ENCODE measurements around the gene DEFB124. TPM values are rescaled to one million over a fixed set of nuclear protein-coding genes. Genes with fewer than 3 reads are reported as not detected.

The DEFB124 gene
- total RNA-seq, 1 donor from 2014 or later = not detected

DNA sequence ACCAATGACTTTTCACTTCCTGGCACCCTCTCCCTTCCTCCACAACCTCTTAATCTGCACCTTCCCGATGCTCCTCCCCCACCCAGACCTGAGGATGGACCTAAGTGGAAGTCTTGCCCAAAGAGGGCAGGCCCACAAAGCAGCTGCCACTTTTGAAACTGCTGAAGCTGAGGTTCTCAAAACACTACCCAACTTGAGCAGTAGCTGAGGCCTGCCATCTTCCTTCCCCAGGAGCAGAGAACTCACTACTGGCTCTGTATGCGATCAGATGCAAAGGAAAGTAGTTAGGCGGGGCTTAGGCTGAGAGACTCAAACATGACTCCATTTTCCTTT, 40.8 kb upstream of the DEFB124 start:
- no peak overlapping the region for H3K9ac ChIP-seq

DNA sequence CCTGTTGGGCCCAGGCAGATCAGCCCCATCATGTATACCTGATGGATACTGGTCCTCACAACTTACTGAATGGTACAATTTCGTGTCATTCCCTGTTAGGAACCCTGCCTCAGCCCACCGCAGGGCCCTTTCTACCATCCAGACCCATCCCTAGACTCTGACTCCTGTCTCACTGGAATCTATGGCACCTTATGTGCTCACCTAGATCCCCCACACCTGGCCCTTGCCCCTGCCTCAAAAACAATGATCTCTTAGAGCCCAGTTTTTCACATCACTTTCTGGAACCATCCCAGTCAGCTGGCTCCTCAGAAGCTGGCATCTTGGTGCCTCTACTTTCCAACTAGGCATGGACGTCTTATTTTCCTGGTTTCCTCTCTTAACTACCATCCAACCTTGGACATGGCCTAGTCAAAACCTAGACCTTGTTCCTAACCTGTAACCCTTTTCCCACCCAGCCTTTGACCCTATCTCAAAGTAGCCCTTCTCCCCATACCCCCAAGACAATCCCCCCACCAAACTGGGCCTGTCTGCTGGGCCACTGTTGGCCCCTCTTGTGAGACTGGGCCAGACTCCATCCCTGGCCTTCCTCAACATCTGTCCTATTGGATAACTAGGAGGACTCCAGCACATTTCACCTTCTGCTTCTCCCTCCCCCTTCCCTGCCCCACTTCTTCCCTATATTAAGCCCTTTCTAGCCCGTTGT, 40.3 kb upstream of the DEFB124 start:
- Histone ChIP-seq H3K27ac (no peak overlapping the region), H3K4me2 (peak overlapping the region; percentile 97), H3K9ac (peak overlapping the region; percentile 64), H2AFZ (replicated peaks) (no peak overlapping the region), H4K20me1 (ENCODE audit: low read depth) (peaks cover 23% of the 10 kb centered on the region), H3K36me3 (no peaks in the 10 kb centered on the region), H3K4me3 (peak overlapping the region; percentile 83), H3K27me3 (no peaks in the 10 kb centered on the region), H3K79me2 (ENCODE audit: low read depth) (peaks cover 58% of the 10 kb centered on the region), H3F3A (ENCODE audit: low read depth) (peaks cover 4% of the 10 kb centered on the region), H3K4me1 (peaks cover 19% of the 10 kb centered on the region), H3K9me3 (ENCODE audit: low read depth) (no peaks in the 10 kb centered on the region)
- H3K36me3 Mint-ChIP-seq = peaks cover 3% of the 10 kb centered on the region
- TF ChIP-seq, protein P1, sequence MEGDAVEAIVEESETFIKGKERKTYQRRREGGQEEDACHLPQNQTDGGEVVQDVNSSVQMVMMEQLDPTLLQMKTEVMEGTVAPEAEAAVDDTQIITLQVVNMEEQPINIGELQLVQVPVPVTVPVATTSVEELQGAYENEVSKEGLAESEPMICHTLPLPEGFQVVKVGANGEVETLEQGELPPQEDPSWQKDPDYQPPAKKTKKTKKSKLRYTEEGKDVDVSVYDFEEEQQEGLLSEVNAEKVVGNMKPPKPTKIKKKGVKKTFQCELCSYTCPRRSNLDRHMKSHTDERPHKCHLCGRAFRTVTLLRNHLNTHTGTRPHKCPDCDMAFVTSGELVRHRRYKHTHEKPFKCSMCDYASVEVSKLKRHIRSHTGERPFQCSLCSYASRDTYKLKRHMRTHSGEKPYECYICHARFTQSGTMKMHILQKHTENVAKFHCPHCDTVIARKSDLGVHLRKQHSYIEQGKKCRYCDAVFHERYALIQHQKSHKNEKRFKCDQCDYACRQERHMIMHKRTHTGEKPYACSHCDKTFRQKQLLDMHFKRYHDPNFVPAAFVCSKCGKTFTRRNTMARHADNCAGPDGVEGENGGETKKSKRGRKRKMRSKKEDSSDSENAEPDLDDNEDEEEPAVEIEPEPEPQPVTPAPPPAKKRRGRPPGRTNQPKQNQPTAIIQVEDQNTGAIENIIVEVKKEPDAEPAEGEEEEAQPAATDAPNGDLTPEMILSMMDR (IDR thresholded peaks at IDR 0.05) = no peak
- TF ChIP-seq EZH2 (IDR thresholded peaks at IDR 0.05) = no peak
- no peak for TF ChIP-seq EZH2phosphoT487 (IDR thresholded peaks at IDR 0.05)
- no peaks in the 10 kb centered on the region for H3K9me3 Mint-ChIP-seq
- no peaks in the 10 kb centered on the region for H3K4me1 Mint-ChIP-seq
- H3K4me3 Mint-ChIP-seq = no peak overlapping the region
- no peak for DNase-seq (ENCODE audit: low spot score)
- no peak overlapping the region for H3K27ac Mint-ChIP-seq
- peaks cover 2% of the 10 kb centered on the region for H3K27me3 Mint-ChIP-seq (ENCODE audit: insufficient read depth, low read depth)

More for the DNA sequence above, 40.8 kb upstream of the DEFB124 start:
- Mint-ChIP-seq H3K4me3 (no peak overlapping the region), H3K27me3 (ENCODE audit: insufficient read depth, low read depth) (no peaks in the 10 kb centered on the region), H3K27ac (no peak overlapping the region), H3K36me3 (peaks cover 3% of the 10 kb centered on the region), H3K4me1 (no peaks in the 10 kb centered on the region), H3K9me3 (no peaks in the 10 kb centered on the region)
- Histone ChIP-seq H3K4me3 (peak overlapping the region; percentile 83), H2AFZ (replicated peaks) (no peak overlapping the region), H3K27ac (no peak overlapping the region), H3K9me3 (ENCODE audit: low read depth) (no peaks in the 10 kb centered on the region), H3K27me3 (no peaks in the 10 kb centered on the region), H3F3A (ENCODE audit: low read depth) (peaks cover 4% of the 10 kb centered on the region), H3K4me1 (peaks cover 19% of the 10 kb centered on the region), H4K20me1 (ENCODE audit: low read depth) (peaks cover 23% of the 10 kb centered on the region), H3K36me3 (no peaks in the 10 kb centered on the region), H3K79me2 (ENCODE audit: low read depth) (peaks cover 63% of the 10 kb centered on the region), H3K4me2 (peak overlapping the region; percentile 97)
- DNase-seq (ENCODE audit: low spot score) = no peak
- TF ChIP-seq EZH2phosphoT487 (IDR thresholded peaks at IDR 0.05) (no peak), EZH2 (IDR thresholded peaks at IDR 0.05) (no peak)

DNA sequence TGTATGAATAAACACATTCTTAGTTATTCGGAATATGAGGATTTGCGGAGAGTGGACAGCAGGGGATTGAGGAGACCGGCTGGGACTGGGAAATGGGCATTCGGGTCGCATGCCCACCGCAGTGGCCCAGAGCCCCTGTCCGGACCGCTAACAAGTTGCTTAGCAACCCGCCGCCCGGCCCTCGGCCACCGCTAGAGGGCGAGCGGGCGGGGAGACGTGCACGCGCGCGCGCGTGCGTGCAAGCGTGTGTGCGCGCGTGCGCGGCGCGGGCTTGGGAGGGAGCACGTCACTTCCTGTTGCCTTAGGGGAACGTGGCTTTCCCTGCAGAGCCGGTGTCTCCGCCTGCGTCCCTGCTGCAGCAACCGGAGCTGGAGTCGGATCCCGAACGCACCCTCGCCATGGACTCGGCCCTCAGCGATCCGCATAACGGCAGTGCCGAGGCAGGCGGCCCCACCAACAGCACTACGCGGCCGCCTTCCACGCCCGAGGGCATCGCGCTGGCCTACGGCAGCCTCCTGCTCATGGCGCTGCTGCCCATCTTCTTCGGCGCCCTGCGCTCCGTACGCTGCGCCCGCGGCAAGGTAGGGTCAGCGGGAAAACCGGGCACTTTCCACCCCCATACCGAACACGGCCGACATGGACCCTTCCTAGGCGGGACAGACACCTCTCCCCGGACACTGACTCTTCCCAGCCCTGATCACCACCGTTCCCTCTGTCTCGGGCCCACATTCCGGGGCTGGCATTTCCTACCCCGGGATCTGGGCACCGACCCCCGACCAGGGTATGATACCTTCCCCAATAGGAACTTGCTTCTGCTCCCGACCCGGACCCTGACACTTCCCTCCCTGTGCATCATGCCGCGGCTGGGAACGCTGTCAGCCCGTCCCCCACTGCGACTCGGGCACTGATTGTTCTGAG, 39.5 kb upstream of the DEFB124 start, which contains the start of gene HM13:
HM13 (plus strand) TSS at position 289 of the 918 bp plus-strand sequence; CDS start at position 399, 110 bp downstream.
- H2AFZ ChIP-seq (replicated peaks) = peak within 1 kb of the TSS; percentile 66
- TF ChIP-seq EZH2 (IDR thresholded peaks at IDR 0.05) = no peak
- TF ChIP-seq, protein P1 (IDR thresholded peaks at IDR 0.05) = peak; percentile 98
- H3K4me1 ChIP-seq = peaks cover 19% of the 10 kb centered on the region
- H3K4me2 ChIP-seq = peak within 1 kb of the TSS; percentile 97
- H3K79me2 ChIP-seq (ENCODE audit: low read depth) = peaks cover 50% of the 10 kb centered on the region
- Mint-ChIP-seq H3K4me3 (peak within 1 kb of the TSS; percentile 84), H3K27ac (no peak within 1 kb of the TSS), H3K4me1 (no peaks in the 10 kb centered on the region), H3K9me3 (no peaks in the 10 kb centered on the region), H3K36me3 (peaks cover 2% of the 10 kb centered on the region), H3K27me3 (ENCODE audit: insufficient read depth, low read depth) (peaks cover 2% of the 10 kb centered on the region)
- H3K4me3 ChIP-seq = peak within 1 kb of the TSS; percentile 83
- no peaks in the 10 kb centered on the region for H3K27me3 ChIP-seq
- no peaks in the 10 kb centered on the region for H3K36me3 ChIP-seq
- no peaks in the 10 kb centered on the region for H3K9me3 ChIP-seq (ENCODE audit: low read depth)
- peaks cover 21% of the 10 kb centered on the region for H4K20me1 ChIP-seq (ENCODE audit: low read depth)
- H3F3A ChIP-seq (ENCODE audit: low read depth) = peaks cover 4% of the 10 kb centered on the region
- H3K27ac ChIP-seq = no peak within 1 kb of the TSS
- peak; percentile 99 for DNase-seq (ENCODE audit: low spot score)
- H3K9ac ChIP-seq = peak within 1 kb of the TSS; percentile 64

Measured in neural progenitor cell (in vitro differentiated cells).